Fibroblast of pulmonary artery (primary cell): ENCODE results near the gene FLACC1.

ENCODE experiments used
- DNase-seq: peaks from one replicate; pipeline ENCODE4 v3.0.0-alpha.2; 2010; ENCODE audit warnings: low read depth
- H3K4me3 ChIP-seq: replicated peaks from 2 replicates; pipeline ENCODE4 v1.5.1; 2011; ENCODE audit warnings: low read depth, mild to moderate bottlenecking, control low read depth, low read length, moderate library complexity
- CTCF ChIP-seq: IDR thresholded peaks from 2 replicates; pipeline ENCODE4 v1.5.1; 2011; ENCODE audit warnings: mild to moderate bottlenecking, control low read depth, low read length, inconsistent platforms; ENCODE audit errors: missing control alignments

FLACC1 gene

GRCh38 chr2:201329409-201329808 is 27.7 kb downstream of the FLACC1 start:
- no peak for TF ChIP-seq CTCF
- DNase-seq: no peak
- no peak overlapping the region for H3K4me3 ChIP-seq

GRCh38 chr2:201327678-201328077 is 29.5 kb downstream of the FLACC1 start:
- TF ChIP-seq CTCF: no peak
- no peak overlapping the region for H3K4me3 ChIP-seq
- no peak for DNase-seq

- DNase-seq: no peak
- TF ChIP-seq CTCF: no peak
- H3K4me3 ChIP-seq: no peak overlapping the region
Measured at GRCh38 chr2:201322772-201323171, 34.4 kb downstream of the FLACC1 start.

- peak; percentile 4 for DNase-seq
- H3K4me3 ChIP-seq: no peak overlapping the region
- TF ChIP-seq CTCF: no peak
Measured at GRCh38 chr2:201320701-201321100, 36.4 kb downstream of the FLACC1 start.

- H3K4me3 ChIP-seq: no peak overlapping the region
- no peak for TF ChIP-seq CTCF
- no peak for DNase-seq
Measured at GRCh38 chr2:201320257-201320656, 36.9 kb downstream of the FLACC1 start.

GRCh38 chr2:201319511-201319910 is 37.6 kb downstream of the FLACC1 start:
- no peak for DNase-seq
- no peak overlapping the region for H3K4me3 ChIP-seq
- no peak for TF ChIP-seq CTCF

GRCh38 chr2:201313362-201313761 is 43.8 kb downstream of the FLACC1 start:
- DNase-seq: no peak
- no peak overlapping the region for H3K4me3 ChIP-seq
- TF ChIP-seq CTCF: no peak
